HEK293 (cell line): ENCODE data around the gene THPO.

Source experiments
- CTCF ChIA-PET: fragments of 350-600 bp; formaldehyde crosslinking; extraction: SDS; loops from one replicate; lab custom pipeline; 2021; ENCODE audit warnings: antibody characterized with exemption; lab: Yijun Ruan, JAX
- POLR2A ChIA-PET: fragments of 300-600 bp; formaldehyde crosslinking; extraction: SDS; loops from one replicate; lab custom pipeline; 2020; ENCODE audit warnings: antibody characterized with exemption, inconsistent platforms; lab: Yijun Ruan, JAX
- H3K27ac ChIP-seq: fragments of 200-500 bp; sonication (Bioruptor generic); 2 replicates; pipeline ENCODE4 v1.5.1; 2014; ENCODE audit warnings: low read depth, low read length, control low read depth, inconsistent platforms; ENCODE audit errors: extremely low read depth
- H3K36me3 ChIP-seq, 2 experiments: fragments of 200-500 bp in 1 of 2; sonication (Bioruptor generic) in 1 of 2; 1 replicate in 1 of 2; 2 replicates in 1 of 2; pipeline ENCODE4 v1.5.1; 2014 to 2017; ENCODE audit warnings: inconsistent platforms in 2 of 2, low read length in 2 of 2; ENCODE audit not compliant: control insufficient read depth in 2 of 2, insufficient read depth in 1 of 2
- H3K4me1 ChIP-seq: fragments of 200-500 bp; sonication (Bioruptor generic); 2 replicates; pipeline ENCODE4 v1.5.1; 2014; ENCODE audit warnings: mild to moderate bottlenecking, low read length, inconsistent platforms; ENCODE audit not compliant: control insufficient read depth, insufficient read depth
- H3K4me3 ChIP-seq: 2 replicates; pipeline ENCODE4 v1.5.1; 2011; ENCODE audit warnings: low read depth, mild to moderate bottlenecking, control low read depth, low read length, moderate library complexity
- H3K9me3 ChIP-seq: fragments of 200-500 bp; sonication (Bioruptor generic); 2 replicates; pipeline ENCODE4 v1.5.1; 2014; ENCODE audit warnings: low read depth, low read length, inconsistent platforms; ENCODE audit not compliant: control insufficient read depth, insufficient read depth
- HOXD13 ChIP-seq: sonication (generic); formaldehyde crosslinking; IDR thresholded peaks from 2 replicates; pipeline ENCODE4 v1.8.0; 2022; ENCODE audit warnings: missing genetic modification reagents, borderline replicate concordance
- KLF9 ChIP-seq: fragments of 450-650 bp; formaldehyde crosslinking; IDR thresholded peaks from 2 replicates; pipeline ENCODE4 v1.5.1; 2016; ENCODE audit warnings: missing biosample characterization, missing genetic modification characterization, low read depth
- PRDM1 ChIP-seq: fragments of 450-650 bp; formaldehyde crosslinking; IDR thresholded peaks from 2 replicates; pipeline ENCODE4; 2016; ENCODE audit warnings: missing biosample characterization, missing genetic modification characterization
- SP3 ChIP-seq: fragments of 450-650 bp; formaldehyde crosslinking; IDR thresholded peaks from 2 replicates; pipeline ENCODE4 v1.5.1; 2016; ENCODE audit warnings: missing biosample characterization, missing genetic modification characterization
- TCF7L2 ChIP-seq: IDR thresholded peaks from 2 replicates; pipeline ENCODE4 v1.6.1; 2011; ENCODE audit warnings: low read depth, mild to moderate bottlenecking, inconsistent platforms, low read length, moderate library complexity, borderline replicate concordance
- ZFP41 ChIP-seq: fragments of 450-650 bp; formaldehyde crosslinking; IDR thresholded peaks from 2 replicates; pipeline ENCODE4 v1.5.1; 2016; ENCODE audit warnings: missing biosample characterization, missing genetic modification characterization, borderline replicate concordance
- ZNF138 ChIP-seq: fragments of 450-650 bp; formaldehyde crosslinking; IDR thresholded peaks from 2 replicates; pipeline ENCODE4 v1.5.1; 2016; ENCODE audit warnings: missing biosample characterization, missing genetic modification characterization, borderline replicate concordance
- ZNF146 ChIP-seq: fragments of 450-650 bp; formaldehyde crosslinking; IDR thresholded peaks from 2 replicates; pipeline ENCODE4 v1.5.1; 2016; ENCODE audit warnings: missing biosample characterization, missing genetic modification characterization
- ZNF169 ChIP-seq: fragments of 450-650 bp; formaldehyde crosslinking; IDR thresholded peaks from 2 replicates; pipeline ENCODE4 v1.5.1; 2016; ENCODE audit warnings: missing biosample characterization, missing genetic modification characterization
- ZNF184 ChIP-seq: fragments of 450-650 bp; IDR thresholded peaks from 2 replicates; pipeline ENCODE4 v1.5.1; 2018; ENCODE audit warnings: missing biosample characterization, mild to moderate bottlenecking, missing genetic modification characterization
- ZNF202 ChIP-seq: fragments of 450-650 bp; formaldehyde crosslinking; IDR thresholded peaks from 2 replicates; pipeline ENCODE4 v1.5.1; 2016; ENCODE audit warnings: missing biosample characterization, missing genetic modification characterization, borderline replicate concordance
- ZNF26 ChIP-seq: fragments of 450-650 bp; formaldehyde crosslinking; IDR thresholded peaks from 2 replicates; pipeline ENCODE4 v1.5.1; 2016; ENCODE audit warnings: missing biosample characterization, missing genetic modification characterization
- ZNF266 ChIP-seq: fragments of 450-650 bp; formaldehyde crosslinking; IDR thresholded peaks from 2 replicates; pipeline ENCODE4 v1.5.1; 2016; ENCODE audit warnings: missing biosample characterization, missing genetic modification characterization, low read depth
- ZNF341 ChIP-seq: fragments of 450-650 bp; formaldehyde crosslinking; IDR thresholded peaks from 2 replicates; pipeline ENCODE4; 2016; ENCODE audit warnings: low read depth, missing biosample characterization, missing genetic modification characterization
- ZNF394 ChIP-seq: fragments of 450-650 bp; formaldehyde crosslinking; IDR thresholded peaks from 2 replicates; pipeline ENCODE4 v1.5.1; 2016; ENCODE audit warnings: missing biosample characterization, missing genetic modification characterization, mild to moderate bottlenecking, moderate library complexity, borderline replicate concordance
- ZNF426 ChIP-seq: fragments of 450-650 bp; formaldehyde crosslinking; IDR thresholded peaks from 2 replicates; pipeline ENCODE4 v1.5.1; 2017; ENCODE audit warnings: missing biosample characterization, missing genetic modification characterization, mild to moderate bottlenecking, inconsistent platforms, moderate library complexity
- ZNF48 ChIP-seq: fragments of 450-650 bp; formaldehyde crosslinking; IDR thresholded peaks from 2 replicates; pipeline ENCODE4 v1.5.1; 2016; ENCODE audit warnings: missing biosample characterization, missing genetic modification characterization
- ZNF560 ChIP-seq: fragments of 450-650 bp; formaldehyde crosslinking; IDR thresholded peaks from 2 replicates; pipeline ENCODE4 v1.5.1; 2017; ENCODE audit warnings: missing biosample characterization, missing genetic modification characterization, borderline replicate concordance
- ZNF585B ChIP-seq: fragments of 450-650 bp; formaldehyde crosslinking; IDR thresholded peaks from 2 replicates; pipeline ENCODE4 v1.5.1; 2016; ENCODE audit warnings: missing biosample characterization, missing genetic modification characterization
- ZNF623 ChIP-seq: fragments of 450-650 bp; formaldehyde crosslinking; IDR thresholded peaks from 2 replicates; pipeline ENCODE4 v1.5.1; 2016; ENCODE audit warnings: missing biosample characterization, missing genetic modification characterization
- ZNF629 ChIP-seq: fragments of 450-650 bp; formaldehyde crosslinking; IDR thresholded peaks from 2 replicates; pipeline ENCODE4 v1.5.1; 2017; ENCODE audit warnings: missing biosample characterization, missing genetic modification characterization
- ZNF768 ChIP-seq: fragments of 450-650 bp; formaldehyde crosslinking; IDR thresholded peaks from 2 replicates; pipeline ENCODE4 v1.5.1; 2018; ENCODE audit warnings: missing biosample characterization, mild to moderate bottlenecking, missing genetic modification characterization
- ZNF791 ChIP-seq: fragments of 450-650 bp; formaldehyde crosslinking; IDR thresholded peaks from 2 replicates; pipeline ENCODE4 v1.5.1; 2016; ENCODE audit warnings: missing biosample characterization, missing genetic modification characterization
- ZSCAN5A ChIP-seq: fragments of 450-650 bp; formaldehyde crosslinking; IDR thresholded peaks from 2 replicates; pipeline ENCODE4 v1.5.1; 2016; ENCODE audit warnings: missing biosample characterization, missing genetic modification characterization
- ZXDB ChIP-seq: fragments of 450-650 bp; formaldehyde crosslinking; IDR thresholded peaks from 2 replicates; pipeline ENCODE4 v1.5.1; 2016; ENCODE audit warnings: missing biosample characterization, missing genetic modification characterization
- TF ChIP-seq, protein P1 (sequence below): fragments of 450-650 bp; formaldehyde crosslinking; IDR thresholded peaks from 2 replicates; pipeline ENCODE4 v1.5.1; 2016; ENCODE audit warnings: missing biosample characterization, missing genetic modification characterization, low read depth
- TF ChIP-seq, protein P2 (sequence below): fragments of 450-650 bp; formaldehyde crosslinking; IDR thresholded peaks from 2 replicates; pipeline ENCODE4 v1.5.1; 2016; ENCODE audit warnings: missing biosample characterization, missing genetic modification characterization

THPO gene

DNA sequence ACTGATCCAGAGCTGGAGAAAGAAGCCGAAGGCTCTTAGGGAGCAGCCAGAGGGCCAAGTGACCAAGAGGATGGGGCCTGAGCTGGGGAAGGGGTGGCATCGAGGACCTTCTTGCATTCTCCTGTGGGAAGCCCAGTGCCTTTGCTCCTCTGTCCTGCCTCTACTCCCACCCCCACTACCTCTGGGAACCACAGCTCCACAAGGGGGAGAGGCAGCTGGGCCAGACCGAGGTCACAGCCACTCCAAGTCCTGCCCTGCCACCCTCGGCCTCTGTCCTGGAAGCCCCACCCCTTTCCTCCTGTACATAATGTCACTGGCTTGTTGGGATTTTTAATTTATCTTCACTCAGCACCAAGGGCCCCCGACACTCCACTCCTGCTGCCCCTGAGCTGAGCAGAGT, 11.4 kb upstream of the THPO start:
- Histone ChIP-seq H3K4me1 (no peaks in the 10 kb centered on the region), H3K27ac (no peak overlapping the region), H3K36me3 (peaks cover 0 to 19% of the 10 kb centered on the region in 2 experiments; a peak in 1 of 3 replicates), H3K4me3 (no peak overlapping the region), H3K9me3 (no peaks in the 10 kb centered on the region)
- TF ChIP-seq ZNF169 (tag by site-specific recombination) (no peak), ZNF146 (no peak), ZFP41 (tag by site-specific recombination) (no peak), ZSCAN5A (no peak), ZNF791 (tag by site-specific recombination) (no peak), PRDM1 (tag by site-specific recombination) (no peak), ZNF629 (tag by site-specific recombination) (no peak), ZNF341 (tag by site-specific recombination) (no peak), ZXDB (tag by site-specific recombination) (no peak), ZNF138 (tag by site-specific recombination) (no peak), ZNF585B (no peak)
- CTCF ChIA-PET = interaction anchor here (0.6 to 1.3 kb wide), 2 partner anchors 18 to 78 kb away, joined by 4 to 5 read pairs; no protein-coding TSS in a partner anchor
- POLR2A ChIA-PET = no interaction called here

- H3K36me3 ChIP-seq = peaks cover 0 to 19% of the 10 kb centered on the region in 2 experiments; a peak in 1 of 3 replicates
- ChIA-PET CTCF (interaction anchor here (0.6 to 1.3 kb wide), 2 partner anchors 17 to 79 kb away, joined by 4 to 5 read pairs; no protein-coding TSS in a partner anchor), POLR2A (no interaction called here)
- no peak overlapping the region for H3K4me3 ChIP-seq
- TF ChIP-seq ZNF560 (tag by site-specific recombination) (no peak), SP3 (tag by site-specific recombination) (no peak), ZNF184 (no peak), ZNF768 (tag by site-specific recombination) (no peak), TCF7L2 (no peak), ZNF585B (no peak), ZNF202 (tag by site-specific recombination) (no peak), ZNF48 (tag by site-specific recombination) (no peak), ZNF426 (tag by site-specific recombination) (no peak), ZNF26 (tag by site-specific recombination) (no peak), ZNF394 (tag by site-specific recombination) (no peak), KLF9 (tag by site-specific recombination) (no peak), HOXD13 (CRISPR knock-in tag) (no peak), ZNF623 (tag by site-specific recombination) (no peak), ZNF266 (tag by site-specific recombination) (no peak), ZNF169 (tag by site-specific recombination) (no peak)
- TF ChIP-seq, protein P1, sequence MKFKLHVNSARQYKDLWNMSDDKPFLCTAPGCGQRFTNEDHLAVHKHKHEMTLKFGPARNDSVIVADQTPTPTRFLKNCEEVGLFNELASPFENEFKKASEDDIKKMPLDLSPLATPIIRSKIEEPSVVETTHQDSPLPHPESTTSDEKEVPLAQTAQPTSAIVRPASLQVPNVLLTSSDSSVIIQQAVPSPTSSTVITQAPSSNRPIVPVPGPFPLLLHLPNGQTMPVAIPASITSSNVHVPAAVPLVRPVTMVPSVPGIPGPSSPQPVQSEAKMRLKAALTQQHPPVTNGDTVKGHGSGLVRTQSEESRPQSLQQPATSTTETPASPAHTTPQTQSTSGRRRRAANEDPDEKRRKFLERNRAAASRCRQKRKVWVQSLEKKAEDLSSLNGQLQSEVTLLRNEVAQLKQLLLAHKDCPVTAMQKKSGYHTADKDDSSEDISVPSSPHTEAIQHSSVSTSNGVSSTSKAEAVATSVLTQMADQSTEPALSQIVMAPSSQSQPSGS (tag by site-specific recombination) = no peak
- TF ChIP-seq, protein P2, sequence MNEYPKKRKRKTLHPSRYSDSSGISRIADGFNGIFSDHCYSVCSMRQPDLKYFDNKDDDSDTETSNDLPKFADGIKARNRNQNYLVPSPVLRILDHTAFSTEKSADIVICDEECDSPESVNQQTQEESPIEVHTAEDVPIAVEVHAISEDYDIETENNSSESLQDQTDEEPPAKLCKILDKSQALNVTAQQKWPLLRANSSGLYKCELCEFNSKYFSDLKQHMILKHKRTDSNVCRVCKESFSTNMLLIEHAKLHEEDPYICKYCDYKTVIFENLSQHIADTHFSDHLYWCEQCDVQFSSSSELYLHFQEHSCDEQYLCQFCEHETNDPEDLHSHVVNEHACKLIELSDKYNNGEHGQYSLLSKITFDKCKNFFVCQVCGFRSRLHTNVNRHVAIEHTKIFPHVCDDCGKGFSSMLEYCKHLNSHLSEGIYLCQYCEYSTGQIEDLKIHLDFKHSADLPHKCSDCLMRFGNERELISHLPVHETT (tag by site-specific recombination) = no peak
- no peaks in the 10 kb centered on the region for H3K9me3 ChIP-seq
- no peak overlapping the region for H3K27ac ChIP-seq
- no peaks in the 10 kb centered on the region for H3K4me1 ChIP-seq
These were observed 10.9 kb upstream of the THPO start for GRCh38 chr3:184388936-184389230.
